Vagina (tissue), 2 donors: ENCODE results near the gene ZNF385B. TPM values are rescaled to one million over a fixed set of nuclear protein-coding genes. Genes with fewer than 3 reads are reported as not detected.

Source experiments
- microRNA counts, 2 donors: library from miRNA; unstranded; fragments of <30 nt; microRNA quantifications; one replicate each; lab custom pipeline; 2016 to 2017
- microRNA-seq: library from miRNA; unstranded; fragments of <30 nt; microRNA quantifications from one replicate; pipeline ENCODE4, GENCODE V29; 2017; ENCODE audit warnings: borderline number of aligned reads, borderline replicate concordance
- small RNA-seq: library from RNA; depleted of rRNA; stranded (forward); fragments of <200 nt; gene quantifications from one replicate; pipeline ENCODE3, GENCODE V24; 2016
- total RNA-seq: library from RNA; depleted of rRNA; stranded (reverse); fragments of >200 nt; gene quantifications from one replicate; pipeline ENCODE4 v1.2.3, GENCODE V29; 2016

The ZNF385B gene
- total RNA-seq, 1 donor from 2014 or later = 11.5 TPM

MicroRNAs within 50 kb of the gene (microRNA counts, 767-probe panel; counts per million panel counts)
- microRNA hsa-miR-1258 (lab: Ali Mortazavi, UCI) = 238 to 261 counts per million in 2 donors

Small RNA genes within 50 kb of the gene (microRNA-seq; reads per million reads assigned to microRNA genes)
- gene MIR1258 = not detected

Small RNA genes within 50 kb of the gene (small RNA-seq; reads per million reads assigned to genes)
- gene MIR1258 = not detected

Other genes with a start within 250 kb of the ZNF385B start
- 17.2 TPM for gene CWC22, start 145.7 kb upstream of the ZNF385B start, total RNA-seq